NCI-H2107 (cell line): ENCODE measurements around the gene DPF3.
"Not testable (repeated sequence)": the region's sequence is repeated elsewhere in the genome, so short reads cannot be mapped to it uniquely, and the experiment has no call there.

Experiments used
- DNase-seq: peaks from one replicate; lab custom pipeline; 2025; lab: John Stamatoyannopoulos, UW

The DPF3 gene

DNA sequence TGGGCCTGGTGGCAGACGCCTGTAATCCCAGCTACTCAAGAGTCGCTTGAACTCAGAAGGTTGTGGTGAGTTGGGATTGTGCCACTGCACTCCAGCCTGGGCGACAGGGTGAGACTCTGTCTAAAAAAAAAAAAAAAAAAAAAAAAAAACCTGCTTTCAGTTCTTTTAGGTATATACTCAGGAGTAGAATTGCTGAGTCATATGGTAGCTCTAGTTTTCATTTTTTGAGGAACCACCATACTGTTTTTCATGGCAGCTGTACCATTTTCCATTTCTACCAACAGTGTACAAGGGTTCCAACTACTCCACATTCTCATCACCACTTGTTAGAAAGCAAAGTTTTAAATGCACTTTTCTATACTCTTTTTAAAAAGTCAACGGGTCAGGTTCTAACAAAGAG lies 119.8 kb downstream of the DPF3 start:
- no peak for DNase-seq

DNA sequence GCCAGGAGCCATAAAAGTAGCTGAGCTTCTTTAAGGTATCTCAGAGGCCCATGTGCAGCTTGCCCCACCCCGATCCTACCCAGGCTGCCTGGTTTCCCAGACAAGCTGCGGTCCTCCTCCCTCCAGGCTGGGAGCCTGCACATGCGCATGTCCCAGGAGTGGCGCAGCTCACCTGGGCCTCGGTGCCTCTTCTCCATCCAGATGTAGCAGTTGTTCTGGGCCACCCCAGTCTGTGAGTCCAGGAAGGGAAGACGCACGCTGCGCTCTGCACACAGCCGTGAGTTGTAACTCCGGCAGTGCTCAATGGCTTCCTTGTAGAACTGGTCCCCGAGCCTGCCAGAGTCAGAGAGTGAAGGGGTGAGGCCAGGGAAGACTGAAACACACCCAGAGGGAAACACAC lies 122.3 kb downstream of the DPF3 start:
- DNase-seq: no peak

DNA sequence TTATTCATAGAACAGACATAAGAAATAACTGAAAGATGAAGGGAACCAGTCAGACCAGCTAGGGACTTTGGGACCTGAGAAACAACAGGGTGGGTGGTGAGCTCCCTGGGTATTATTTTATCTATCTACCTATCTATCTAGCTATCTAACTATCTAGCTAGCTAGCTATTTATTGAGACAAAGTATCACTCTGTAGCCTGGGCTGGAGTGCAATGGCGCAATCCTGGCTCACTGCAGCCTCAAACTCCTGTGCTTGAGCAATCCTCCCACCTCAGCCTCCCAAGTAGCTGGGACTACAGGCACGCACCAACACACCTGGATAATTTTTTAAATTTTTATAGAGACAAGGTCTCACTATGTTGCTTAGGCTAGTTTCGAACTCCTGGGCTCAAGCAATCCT lies 127.6 kb downstream of the DPF3 start:
- no peak for DNase-seq

DNA sequence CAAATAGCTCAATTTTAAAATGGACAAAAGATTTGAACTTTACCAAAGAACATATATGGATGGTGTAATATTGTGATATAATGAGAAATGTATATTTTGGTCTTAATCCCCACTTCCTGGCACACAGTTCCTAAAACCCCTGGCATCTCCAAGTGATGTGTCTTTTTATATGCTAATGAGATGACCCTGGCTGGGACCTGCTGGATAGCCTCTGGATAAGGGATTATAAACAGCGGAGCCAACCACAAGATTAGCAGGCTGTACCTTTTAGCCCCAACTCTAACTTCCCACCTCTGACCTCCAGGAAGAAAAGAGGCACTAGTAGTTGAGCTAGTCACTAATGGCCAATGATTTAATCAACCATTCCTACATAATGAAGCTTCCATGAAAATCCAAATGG lies 130.0 kb downstream of the DPF3 start:
- no peak for DNase-seq

DNA sequence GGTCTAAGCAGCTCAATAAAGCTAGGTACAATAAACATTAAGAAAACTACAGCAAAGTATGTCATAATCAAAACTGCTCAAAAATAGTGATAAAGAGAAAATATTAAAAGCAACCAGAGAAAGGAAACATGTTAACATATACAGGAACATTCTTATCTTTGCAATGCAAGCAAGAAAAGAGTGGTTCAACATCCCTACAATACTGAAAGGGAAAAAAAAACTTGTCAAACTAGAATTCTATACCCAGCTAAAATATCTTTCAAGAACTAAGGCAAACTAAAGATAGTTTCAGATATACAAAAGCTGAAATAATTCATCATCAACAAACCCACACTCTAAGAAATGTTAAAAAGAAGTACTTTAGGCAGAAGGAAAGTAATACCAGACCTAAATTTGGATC lies 134.2 kb downstream of the DPF3 start:
- DNase-seq: no peak

DNA sequence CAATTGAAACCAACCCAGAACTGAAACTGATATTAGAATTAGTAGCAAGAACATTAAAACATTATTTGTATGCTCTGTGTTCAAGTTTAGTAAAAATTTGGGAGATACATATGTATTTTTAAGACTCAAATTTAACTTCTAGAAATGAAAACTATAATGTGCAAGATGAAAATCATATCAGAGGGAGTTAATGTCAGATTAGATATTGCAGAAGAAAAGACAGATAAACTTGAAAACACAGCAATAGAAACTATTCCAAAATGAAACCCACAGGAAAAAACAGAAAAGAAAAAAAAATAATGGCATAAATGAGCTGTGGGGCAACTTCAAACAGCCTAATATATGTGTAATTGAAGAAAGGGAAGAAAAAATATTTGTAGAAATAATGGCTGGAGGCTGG lies 134.9 kb downstream of the DPF3 start:
- no peak for DNase-seq

DNA sequence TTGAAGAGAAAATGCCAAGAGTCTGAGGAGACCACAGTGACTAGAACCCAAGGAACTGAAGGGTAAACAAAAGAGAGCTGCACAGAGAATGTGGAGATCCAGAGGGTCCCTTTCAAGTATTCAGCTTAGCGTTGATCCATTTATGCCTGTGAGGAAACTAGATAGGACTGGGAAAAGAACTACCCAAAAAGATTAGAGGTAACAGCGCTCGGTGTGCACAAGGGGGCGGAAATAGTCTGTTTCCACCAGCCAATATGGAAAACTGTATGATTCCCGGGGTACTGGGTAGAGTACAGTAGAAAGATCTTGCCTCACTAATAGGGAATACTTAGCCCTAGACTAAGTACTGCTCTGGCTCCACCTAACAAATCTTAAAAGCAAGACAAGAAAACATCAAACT lies 135.5 kb downstream of the DPF3 start:
- DNase-seq: no peak

DNA sequence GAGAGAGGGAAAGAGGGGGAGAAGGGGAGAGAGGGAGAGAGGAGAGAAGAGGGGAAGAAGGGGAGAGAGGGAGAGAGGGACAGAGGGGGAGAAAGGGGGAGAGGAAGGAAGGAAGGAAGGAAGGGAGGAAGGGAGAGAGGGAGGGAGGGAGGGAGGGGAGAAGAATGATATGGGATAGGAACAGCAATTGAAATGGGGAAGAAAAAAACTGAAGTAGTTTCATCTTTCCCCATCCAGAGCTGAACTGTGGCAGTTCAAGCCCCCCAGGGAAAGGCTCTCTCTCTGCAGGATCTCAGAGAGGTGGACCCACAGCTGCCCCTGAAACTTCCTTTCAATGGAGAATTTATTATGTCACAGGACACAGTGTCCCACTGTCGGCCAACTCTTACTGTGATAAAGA lies 136.9 kb downstream of the DPF3 start:
- no peak for DNase-seq

DNA sequence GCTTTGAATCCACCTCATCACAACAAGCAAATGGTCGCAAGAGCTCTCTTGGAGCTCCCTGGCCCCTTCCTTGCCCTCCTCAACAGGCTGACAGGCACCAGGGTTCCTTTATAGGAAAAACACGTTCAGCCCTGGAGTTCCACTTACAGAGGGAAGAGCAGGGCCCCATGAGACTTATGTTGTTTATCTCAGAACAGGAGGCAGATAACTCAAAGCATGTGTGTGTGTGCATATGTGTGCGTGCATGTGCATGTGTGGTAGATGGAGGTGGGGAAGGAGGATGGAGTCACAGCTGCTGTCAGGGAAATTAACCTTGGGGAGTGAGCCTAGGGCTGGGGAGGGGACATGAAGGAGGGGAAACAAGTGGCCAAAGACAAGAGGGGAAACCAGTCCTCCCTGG lies 138.1 kb downstream of the DPF3 start:
- DNase-seq: no peak

DNA sequence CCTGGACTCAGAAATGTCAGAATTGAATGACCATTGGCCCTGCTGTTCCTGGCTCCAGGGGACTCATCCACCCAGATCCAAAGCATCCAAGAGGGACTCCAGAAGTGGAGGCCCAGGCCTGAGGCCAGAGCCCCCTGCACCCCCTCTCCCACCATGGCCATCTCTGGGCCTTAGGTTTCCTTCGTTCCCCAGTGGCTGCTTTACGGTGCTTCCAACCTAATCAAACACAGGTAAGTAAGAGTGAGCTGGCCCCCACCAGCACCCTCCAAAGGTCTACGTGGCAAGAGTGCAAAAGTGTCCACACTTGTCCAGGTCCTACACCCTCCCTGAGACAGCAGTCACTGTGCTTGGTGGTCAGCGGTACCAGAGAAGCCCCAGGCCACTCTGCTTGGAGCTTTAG lies 139.0 kb downstream of the DPF3 start:
- no peak for DNase-seq

DNA sequence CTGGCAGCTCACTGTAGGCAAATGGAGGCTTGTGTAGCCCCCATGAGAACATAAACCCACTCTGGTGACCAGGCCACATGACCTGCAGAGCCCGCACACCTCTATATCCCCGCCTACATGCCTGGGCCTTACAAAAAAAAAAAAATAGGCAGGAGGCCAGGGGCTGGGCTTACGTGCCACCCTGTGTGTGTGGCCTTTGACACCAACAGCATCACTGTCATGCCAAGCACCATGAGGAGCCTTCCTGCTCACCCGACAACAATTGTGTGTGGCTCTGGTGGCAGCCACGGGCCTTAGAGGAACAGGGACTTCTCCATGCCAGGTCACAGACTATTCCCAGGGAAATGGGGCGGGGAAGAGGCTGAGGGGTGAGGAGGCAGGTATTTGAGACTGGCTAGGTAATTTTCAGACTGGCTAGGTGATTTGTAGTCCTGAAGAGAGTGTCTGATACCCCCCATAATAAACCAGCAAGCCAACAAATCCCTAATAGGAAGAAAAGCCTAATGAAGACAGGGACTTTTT lies 140.0 kb downstream of the DPF3 start:
- DNase-seq: no peak

DNA sequence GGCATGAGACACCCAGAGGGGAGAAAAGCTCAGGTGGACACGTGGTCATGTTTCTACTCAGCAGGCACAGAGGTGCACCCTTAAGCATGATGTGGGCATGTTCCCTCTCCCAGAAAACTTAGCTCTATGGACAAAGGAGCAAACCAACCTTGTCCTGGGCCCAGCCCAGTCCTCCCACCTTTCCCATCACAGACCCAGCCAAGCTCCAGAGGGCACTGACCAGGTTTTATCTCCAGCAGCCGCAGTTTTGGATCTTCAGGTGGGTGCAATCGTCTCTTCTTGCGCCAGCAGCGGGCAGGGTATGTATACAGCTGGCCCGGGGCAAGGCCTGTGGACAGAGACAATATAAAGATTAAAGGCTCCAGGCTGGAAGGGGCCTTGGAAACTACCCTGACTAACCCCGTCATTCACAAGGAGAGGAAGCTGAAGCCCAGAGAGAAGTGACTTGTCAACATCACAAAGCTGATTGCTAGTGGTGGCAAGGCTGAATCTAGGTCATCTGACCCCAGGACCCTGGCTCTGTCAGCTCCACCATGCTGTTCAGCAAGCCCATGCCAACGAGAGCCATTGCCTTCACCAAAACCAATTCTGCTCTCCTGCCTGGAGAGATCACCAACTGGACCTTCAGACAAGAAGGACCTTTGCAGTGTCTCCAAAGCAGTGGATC lies 140.7 kb downstream of the DPF3 start:
- DNase-seq: no peak

DNA sequence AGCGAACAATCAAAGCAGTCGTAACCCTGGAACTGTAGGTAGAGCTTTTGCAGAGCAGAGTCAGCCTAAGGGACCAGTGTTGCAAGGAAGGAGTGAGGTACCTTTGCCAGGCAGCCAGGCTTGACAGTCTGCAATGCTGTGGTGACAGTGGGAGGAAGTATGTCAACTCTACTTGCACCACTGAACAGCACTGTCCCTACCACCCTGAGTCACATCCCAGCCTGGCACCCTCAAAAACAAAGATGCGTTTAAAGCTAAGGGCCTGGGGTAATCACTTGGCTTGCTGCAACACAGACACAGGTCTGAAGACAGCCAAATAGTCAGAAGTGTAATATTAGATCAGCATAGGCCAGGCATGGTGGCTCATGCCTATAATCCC lies 141.9 kb downstream of the DPF3 start:
- DNase-seq: no peak

DNA sequence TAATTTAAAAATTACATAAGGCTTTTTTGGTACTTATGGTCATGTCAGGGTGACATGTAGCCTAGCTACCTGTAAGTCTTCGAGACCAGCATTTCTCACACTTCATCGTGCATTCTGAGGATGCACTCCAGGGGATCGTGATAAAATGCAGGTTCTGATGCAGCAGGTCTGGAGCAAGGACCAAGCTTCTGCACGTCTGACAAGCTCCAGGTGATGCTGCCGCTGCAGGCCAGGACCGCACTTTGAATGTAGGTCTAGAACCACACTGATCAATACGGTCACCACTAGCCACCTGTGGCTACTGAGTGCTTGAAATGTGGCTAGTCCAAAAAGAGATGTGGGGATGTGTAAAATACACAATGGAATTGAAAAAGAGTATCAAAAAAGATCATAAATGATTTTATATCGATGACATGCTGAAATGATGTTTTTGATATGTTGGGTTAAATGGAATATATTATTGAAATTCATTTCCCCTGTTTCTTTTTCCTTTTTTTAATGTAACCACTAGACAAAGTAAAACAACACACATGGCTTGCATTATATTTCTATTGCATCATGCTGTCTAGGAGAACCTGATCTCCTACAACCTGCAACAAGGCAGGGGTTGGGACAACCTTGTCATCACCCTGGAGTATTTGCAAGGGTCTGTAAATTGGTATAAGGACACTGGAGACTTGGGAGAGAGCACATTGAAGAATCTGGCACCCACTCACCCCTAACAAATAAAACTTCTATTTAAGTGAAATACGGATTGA lies 142.4 kb downstream of the DPF3 start:
- no peak for DNase-seq

DNA sequence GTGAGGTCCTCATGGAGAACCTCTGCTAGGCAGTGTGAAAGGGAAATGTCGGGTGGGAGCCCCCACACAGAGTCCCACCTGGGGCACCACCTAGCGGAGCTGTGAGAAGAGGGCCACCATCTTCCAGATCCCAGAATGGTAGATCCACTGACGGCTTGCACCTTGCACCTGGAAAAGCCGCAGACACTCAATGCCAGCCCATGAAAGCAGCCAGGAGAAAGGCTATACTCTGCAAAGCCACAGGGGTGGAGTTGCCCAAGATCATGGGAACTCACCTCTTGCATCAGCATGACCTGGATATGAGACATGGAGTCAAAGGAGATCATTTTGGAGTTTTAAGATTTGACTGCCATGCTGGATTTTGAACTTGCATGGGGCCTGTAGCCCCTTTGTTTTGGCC lies 145.0 kb downstream of the DPF3 start:
- DNase-seq: not testable (repeated sequence)

DNA sequence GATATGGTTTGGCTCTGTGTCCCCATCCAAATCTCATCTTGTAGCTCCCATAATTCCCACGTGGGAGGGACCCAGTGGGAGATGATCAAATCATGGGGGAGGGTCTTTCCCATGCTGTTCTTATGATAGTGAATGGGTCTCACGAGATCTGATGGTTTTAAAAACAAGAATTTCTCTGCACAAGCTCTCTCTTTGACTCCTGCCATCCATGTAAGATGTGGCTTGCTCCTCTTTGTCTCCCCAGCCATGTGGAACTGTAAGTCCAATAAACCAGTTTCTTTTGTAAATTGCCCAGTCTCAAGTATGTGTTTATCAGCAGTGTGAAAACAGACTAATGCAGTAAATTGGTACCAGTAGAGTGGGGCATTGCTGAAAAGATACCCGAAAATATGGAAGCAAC lies 146.2 kb downstream of the DPF3 start:
- no peak for DNase-seq

DNA sequence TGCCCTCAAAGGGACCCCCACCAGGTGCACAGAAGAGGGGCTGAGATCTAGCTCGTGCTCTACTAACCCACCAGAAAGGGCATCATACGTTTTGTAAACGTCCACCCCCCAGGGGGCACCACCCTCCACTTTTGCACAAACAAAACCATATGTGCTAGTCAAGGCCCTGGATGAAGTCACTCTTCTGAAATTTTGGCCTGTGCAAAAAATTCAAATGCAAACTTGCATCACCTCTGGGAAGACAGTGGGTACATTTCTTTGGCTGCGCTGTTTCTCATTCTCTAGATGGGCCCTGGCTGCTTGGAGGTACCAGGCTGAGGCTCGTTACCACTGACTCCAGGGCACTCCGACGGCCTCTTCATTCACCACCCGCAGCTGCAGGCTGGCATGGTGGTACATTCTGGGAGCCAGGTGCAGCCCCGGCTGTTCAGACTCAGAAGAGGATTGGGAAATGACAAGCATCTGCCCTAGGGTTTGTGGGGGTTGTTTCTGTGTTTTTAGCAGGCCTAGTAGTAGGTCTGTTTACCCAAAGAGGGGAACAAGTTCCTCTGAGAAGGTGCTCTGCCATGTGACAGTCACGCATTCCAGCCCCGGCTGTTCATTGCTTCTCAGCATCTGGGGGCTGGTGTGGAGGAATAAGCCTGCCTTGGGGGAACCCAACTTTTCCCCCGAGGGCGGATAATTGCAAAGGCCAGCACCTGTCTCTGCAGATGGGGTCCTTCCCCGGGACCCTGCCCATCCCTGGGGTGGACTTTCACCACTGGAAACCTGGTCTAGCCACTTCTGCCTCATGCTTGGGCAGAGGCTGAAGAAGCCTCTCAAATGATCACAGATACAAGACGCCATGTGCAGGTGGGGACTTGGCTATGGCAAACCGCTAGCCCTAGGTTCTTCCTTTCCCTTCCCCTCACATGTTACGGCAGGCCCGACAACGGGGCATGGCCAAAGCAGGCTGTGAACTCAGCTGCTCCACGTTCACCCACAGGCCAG lies 147.6 kb downstream of the DPF3 start:
- no peak for DNase-seq

DNA sequence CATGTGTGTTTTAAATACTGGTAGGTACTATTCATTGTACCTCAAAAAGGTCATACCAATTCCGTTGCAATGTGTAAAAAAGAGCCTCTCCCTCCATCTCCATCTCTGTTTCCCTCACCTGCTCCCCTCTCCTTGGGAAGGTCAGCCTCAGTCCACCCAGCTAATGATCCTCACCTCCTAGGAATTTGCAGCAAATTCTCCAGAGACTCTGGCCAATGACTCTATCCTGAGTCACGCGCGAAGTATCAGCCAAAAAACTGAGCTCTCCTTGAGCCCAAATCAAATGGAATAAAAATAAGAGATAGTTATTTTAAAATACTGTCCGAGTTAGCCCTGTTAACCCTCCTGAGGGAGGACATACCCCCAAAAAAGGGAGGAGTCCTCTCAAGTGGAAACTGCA lies 148.4 kb downstream of the DPF3 start:
- DNase-seq: no peak

DNA sequence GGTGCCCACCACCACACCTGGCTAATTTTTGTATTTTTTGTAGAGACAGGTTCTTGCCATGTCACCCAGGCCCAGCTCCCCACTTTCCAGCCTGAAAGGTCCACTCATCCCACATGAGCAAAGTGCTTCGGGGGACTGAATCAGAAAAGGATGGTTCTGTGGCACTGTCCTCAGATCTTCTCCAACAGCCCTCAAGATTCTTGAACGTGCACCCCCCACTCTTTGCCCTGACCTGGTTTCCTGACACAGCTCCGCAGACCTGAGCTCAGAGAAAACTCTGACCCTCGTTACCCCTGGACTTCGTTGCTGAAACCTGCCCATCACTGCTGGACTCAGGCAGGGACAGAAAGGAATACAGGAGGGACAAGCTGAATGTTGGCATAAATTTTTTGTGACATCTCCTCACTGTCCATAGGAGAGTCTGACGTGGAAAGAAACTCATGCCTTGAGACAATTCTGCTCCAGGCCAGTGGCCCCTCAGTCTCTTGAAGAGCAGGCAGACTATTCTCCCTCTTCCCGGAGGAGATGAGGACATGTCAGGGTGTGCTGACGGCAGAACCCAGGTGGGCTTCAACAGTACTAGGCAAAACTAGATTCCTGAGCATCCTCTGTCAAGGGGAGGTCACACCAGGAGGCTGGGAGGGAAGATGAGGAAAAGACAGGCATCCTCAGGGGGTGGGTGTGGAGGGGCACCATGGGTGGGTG lies 149.3 kb downstream of the DPF3 start:
- no peak for DNase-seq

DNA sequence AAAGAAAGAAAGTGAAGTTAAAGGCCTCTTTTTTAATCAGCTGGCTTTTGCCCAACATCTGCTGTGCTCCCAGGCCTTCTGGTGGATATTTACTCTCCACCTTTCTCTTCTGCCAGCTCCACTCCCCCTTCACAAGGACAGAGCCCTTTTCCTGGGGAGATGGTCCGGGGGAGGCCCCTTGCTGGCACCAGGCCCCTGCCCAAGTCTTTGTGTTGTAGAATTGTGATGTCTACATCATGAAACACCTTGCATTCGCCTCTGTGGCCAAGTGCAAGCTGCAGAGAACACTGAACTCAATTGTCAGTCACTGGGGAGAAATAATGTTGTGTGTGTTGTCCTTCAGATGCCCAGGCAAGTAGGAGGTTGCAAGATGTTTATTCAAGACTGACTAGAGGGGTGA lies 150.3 kb downstream of the DPF3 start:
- DNase-seq: no peak

DNA sequence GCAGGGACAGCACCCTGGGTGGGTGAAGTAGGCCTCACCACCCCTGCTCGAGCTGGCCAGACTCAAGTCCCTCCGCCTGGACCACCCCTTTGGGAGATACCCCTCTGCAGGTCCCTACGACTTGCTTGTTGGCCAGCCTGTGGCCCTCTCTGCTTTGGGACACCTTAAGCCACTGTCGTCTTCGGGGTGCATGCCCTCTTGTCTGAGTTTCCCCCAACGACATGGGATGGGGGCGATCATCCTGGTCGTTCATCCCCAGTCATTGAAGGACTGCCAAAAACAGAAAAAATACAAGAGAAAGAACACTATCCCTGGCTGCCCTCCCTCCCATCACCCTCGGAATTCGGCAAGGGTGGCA lies 151.1 kb downstream of the DPF3 start:
- DNase-seq: no peak
